Prostate gland (tissue), 2 donors: ENCODE measurements around the gene INO80D. TPM values are rescaled to one million over a fixed set of nuclear protein-coding genes. Genes with fewer than 3 reads are reported as not detected.

ENCODE experiments used
- DNase-seq: peaks from one replicate; pipeline ENCODE4 v3.0.0-alpha.2; 2019; ENCODE audit warnings: low spot score
- H3K27ac ChIP-seq, 2 donors: fragments of 200-600 bp; sonication (generic); 2 replicates each; pipeline ENCODE4 v1.5.1; 2017 to 2019
- H3K27me3 ChIP-seq: fragments of 200-600 bp; sonication (generic); replicated peaks from 2 replicates; pipeline ENCODE4 v1.5.1; 2019; ENCODE audit not compliant: insufficient read depth
- H3K36me3 ChIP-seq, 2 donors: fragments of 200-600 bp; sonication (generic); 1 replicate in 1 of 2; 2 replicates in 1 of 2; pipeline versions ENCODE4 v1.5.1 to v1.8.1; 2017 to 2019
- H3K4me1 ChIP-seq: fragments of 200-600 bp; sonication (generic); replicated peaks from 2 replicates; pipeline ENCODE4 v1.5.1; 2019
- H3K4me3 ChIP-seq, 2 donors: fragments of 200-600 bp; sonication (generic); 2 replicates each; pipeline ENCODE4 v1.5.1; 2017 to 2019
- H3K9me3 ChIP-seq: fragments of 200-600 bp; sonication (generic); 2 replicates; pipeline ENCODE4 v1.5.1; 2017
- CTCF ChIP-seq, 4 experiments: fragments of 200-600 bp in 2 of 4; fragments of 450-650 bp in 2 of 4; sonication (generic) in 2 of 4; IDR thresholded peaks; 1 replicate in 3 of 4; 2 replicates in 1 of 4; pipeline ENCODE4 v1.5.1; 2016 to 2019; ENCODE audit warnings: antibody characterized with exemption in 4 of 4, mild to moderate bottlenecking in 2 of 4, moderate library complexity in 2 of 4
- POLR2A ChIP-seq: fragments of 450-650 bp; IDR thresholded peaks from one replicate; pipeline ENCODE4 v1.6.1; 2016; ENCODE audit warnings: antibody characterized with exemption, mild to moderate bottlenecking
- POLR2AphosphoS5 ChIP-seq: sonication (generic); formaldehyde crosslinking; IDR thresholded peaks from one replicate; pipeline ENCODE4 v1.6.1; 2017; ENCODE audit warnings: antibody characterized with exemption
- WGBS: methylation state at CpG from one replicate; pipeline ENCODE4 v1.1.5; 2018; 5-methylcytosine and 5-hydroxymethylcytosine counted together
- intact Hi-C: fragments of 100-400 bp; cut with DNase I; formaldehyde crosslinking; loops from one replicate; pipeline ENCODE4 v1.14.2; 2022
- total RNA-seq, 2 donors: library from RNA; depleted of rRNA; stranded (reverse); fragments of >200 nt; gene quantifications; one replicate each; pipeline ENCODE4 v1.1.0, GENCODE V29; 2016

INO80D gene
- total RNA-seq, 2 donors from 2014 or later: 11.7 to 32.8 TPM

DNA sequence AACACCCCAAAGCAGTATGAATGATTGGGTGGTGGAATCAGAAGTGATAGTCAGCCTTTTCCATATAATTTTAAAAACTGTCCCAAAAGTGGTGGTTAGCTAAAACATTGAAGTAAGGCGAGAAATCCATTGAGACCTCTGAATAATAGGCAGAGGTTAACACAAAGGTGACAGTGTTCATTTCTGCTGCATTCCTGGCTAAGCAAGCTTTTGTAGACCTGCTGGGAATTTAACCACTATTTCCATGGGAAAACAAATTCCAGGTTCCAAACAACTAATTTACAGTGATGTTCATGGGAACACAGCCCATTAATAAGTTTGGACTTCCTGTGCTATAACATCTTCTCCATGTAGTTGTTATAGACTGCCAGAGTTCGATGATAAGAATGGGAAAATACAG is 6.3 kb upstream of the INO80D start:
- Histone ChIP-seq H3K27ac (no peak overlapping the region), H3K4me3 (no peak overlapping the region), H3K36me3 (no peaks in the 10 kb centered on the region), H3K4me1 (no peaks in the 10 kb centered on the region), H3K9me3 (no peaks in the 10 kb centered on the region), H3K27me3 (no peaks in the 10 kb centered on the region)
- intact Hi-C loops: no loop called here
- DNase-seq: no peak
- TF ChIP-seq POLR2A (no peak), CTCF (IDR thresholded peaks at IDR 0.05) (no peak), POLR2AphosphoS5 (no peak)
- WGBS: 85% methylated on average over 2 of the region's 2 CpGs

- no peak overlapping the region for H3K27ac ChIP-seq
- H3K9me3 ChIP-seq: no peaks in the 10 kb centered on the region
- no peaks in the 10 kb centered on the region for H3K36me3 ChIP-seq
- TF ChIP-seq CTCF (IDR thresholded peaks at IDR 0.05): no peak
- no peak for TF ChIP-seq POLR2A
- TF ChIP-seq POLR2AphosphoS5: no peak
- intact Hi-C loops: no loop called here
- H3K27me3 ChIP-seq: no peaks in the 10 kb centered on the region
- H3K4me1 ChIP-seq: no peaks in the 10 kb centered on the region
- no peak for DNase-seq
- H3K4me3 ChIP-seq: no peak overlapping the region
These were observed 2.3 kb upstream of the INO80D start for GRCh38 chr2:206088248-206088647.

DNA sequence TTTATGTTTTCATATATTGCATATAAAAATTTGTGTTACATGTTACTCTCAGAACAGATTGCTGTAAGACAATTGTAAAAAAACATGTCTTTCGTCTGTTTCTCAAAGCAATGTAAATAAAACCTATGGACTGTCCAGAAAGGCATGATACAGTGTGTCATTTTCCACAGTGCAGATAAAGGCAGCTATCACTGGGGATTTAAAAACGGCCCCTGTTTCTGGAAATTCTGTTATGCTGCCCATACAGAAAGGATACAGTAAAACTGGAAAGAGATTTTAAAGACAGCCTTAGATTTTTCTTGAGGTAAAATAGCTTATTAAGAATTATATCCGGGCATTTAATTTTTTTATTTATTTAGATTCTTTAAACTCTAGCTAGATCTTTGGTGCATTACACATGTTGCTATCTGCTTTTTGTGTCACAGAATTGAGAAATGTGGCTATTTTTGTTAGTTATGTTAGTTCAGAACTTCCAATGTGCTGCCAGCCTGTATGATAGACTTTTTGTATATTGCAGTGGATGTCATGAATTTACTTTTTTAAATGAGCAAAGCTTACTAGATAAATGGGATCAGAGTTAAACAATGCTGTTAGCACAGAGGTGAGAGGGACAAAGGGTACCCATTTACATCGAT is 859 bp upstream of the INO80D start:
- WGBS: under 1% methylated on average over 4 of the region's 4 CpGs
- TF ChIP-seq POLR2AphosphoS5 (no peak), CTCF (IDR thresholded peaks at IDR 0.05) (no peak), POLR2A (no peak)
- intact Hi-C loops: no loop called here
- no peaks in the 10 kb centered on the region for H3K36me3 ChIP-seq
- peak overlapping the region; percentile 99 to 100 for H3K27ac ChIP-seq
- H3K4me1 ChIP-seq: no peaks in the 10 kb centered on the region
- H3K9me3 ChIP-seq: no peaks in the 10 kb centered on the region
- H3K4me3 ChIP-seq: peak overlapping the region; percentile 80 to 82
- H3K27me3 ChIP-seq: no peaks in the 10 kb centered on the region
- no peak for DNase-seq

- DNase-seq: peak; percentile 21
- no peaks in the 10 kb centered on the region for H3K27me3 ChIP-seq
- intact Hi-C loops: loop anchor here (5.0 kb wide), 1 partner anchor 72 kb away; the partner anchor contains the start of genes EEF1B2 and NDUFS1
- H3K4me1 ChIP-seq: no peaks in the 10 kb centered on the region
- H3K27ac ChIP-seq: peak overlapping the region; percentile 99 to 100
- 2% methylated on average over 68 of the region's 88 CpGs for WGBS
- H3K9me3 ChIP-seq: no peaks in the 10 kb centered on the region
- H3K36me3 ChIP-seq: no peaks in the 10 kb centered on the region
- H3K4me3 ChIP-seq: peak overlapping the region; percentile 80 to 82
- TF ChIP-seq POLR2A: no peak
- TF ChIP-seq CTCF (IDR thresholded peaks at IDR 0.05): no peak
- TF ChIP-seq POLR2AphosphoS5: no peak
These were observed 868 bp downstream of the INO80D start for GRCh38 chr2:206084870-206085741.
